RPMI7951 (cell line): Measurements from ENCODE around the gene RPN1. TPM values are rescaled to one million over a fixed set of nuclear protein-coding genes. Genes with fewer than 3 reads are reported as not detected.
"Not testable (repeated sequence)": the region's sequence is repeated elsewhere in the genome, so short reads cannot be mapped to it uniquely, and the experiment has no call there.

Experiments used
- DNase-seq: peaks from one replicate; pipeline ENCODE4 v3.0.0-alpha.2; 2012; ENCODE audit warnings: low read depth
- total RNA-seq: library from RNA; depleted of rRNA; stranded (reverse); fragments of >200 nt; shearing (Covaris generic); gene quantifications from 2 replicates; pipeline ENCODE4 v1.2.3, GENCODE V29; 2014; rRNA removed

The RPN1 gene
- 423 and 449 TPM in 2 replicates for total RNA-seq

- peak; percentile 94 for DNase-seq
Observed at GRCh38 chr3:128650096-128651050, at the start of gene RPN1. Gene RPN1 (minus strand): TSS chr3:128650818. CDS start chr3:128650800, 18 bp downstream.

- DNase-seq, result peak; percentile 50
Observed at GRCh38 chr3:128698211-128699047, 47.8 kb upstream of the RPN1 start.

- DNase-seq, result no peak
Observed at GRCh38 chr3:128697341-128697740, 46.7 kb upstream of the RPN1 start.

- DNase-seq, result no peak
Observed at GRCh38 chr3:128693696-128694095, 43.1 kb upstream of the RPN1 start.

- no peak for DNase-seq
Observed at GRCh38 chr3:128689060-128689459, 38.4 kb upstream of the RPN1 start.

- no peak for DNase-seq
Observed at GRCh38 chr3:128686465-128686864, 35.8 kb upstream of the RPN1 start.

- DNase-seq, result no peak
Observed at GRCh38 chr3:128684986-128685726, 34.5 kb upstream of the RPN1 start.

GRCh38 chr3:128683957-128684356 lies 33.3 kb upstream of the RPN1 start:
- no peak for DNase-seq

- no peak for DNase-seq
Observed at GRCh38 chr3:128681369-128681829, 30.8 kb upstream of the RPN1 start.

GRCh38 chr3:128680603-128681368 lies 30.2 kb upstream of the RPN1 start:
- peak; percentile 98 for DNase-seq

- DNase-seq, result no peak
Observed at GRCh38 chr3:128679338-128679737, 28.7 kb upstream of the RPN1 start.

- not testable (repeated sequence) for DNase-seq
Observed at GRCh38 chr3:128675802-128676201, 25.2 kb upstream of the RPN1 start.

- DNase-seq, result no peak
Observed at GRCh38 chr3:128674161-128674784, 23.7 kb upstream of the RPN1 start.

- DNase-seq, result no peak
Observed at GRCh38 chr3:128667641-128668040, 17.0 kb upstream of the RPN1 start.

- peak; percentile 35 for DNase-seq
Observed at GRCh38 chr3:128665362-128666021, 14.9 kb upstream of the RPN1 start.

GRCh38 chr3:128663151-128663550 lies 12.5 kb upstream of the RPN1 start:
- DNase-seq, result no peak

GRCh38 chr3:128655531-128655930 lies 4.9 kb upstream of the RPN1 start:
- DNase-seq, result no peak

GRCh38 chr3:128653993-128654805 lies 3.6 kb upstream of the RPN1 start:
- DNase-seq, result not testable (repeated sequence)
